ENCODE results near the gene USHBP1.
"Not testable (repeated sequence)": the region's sequence is repeated elsewhere in the genome, so short reads cannot be mapped to it uniquely, and the experiment has no call there.

USHBP1 gene

DNA sequence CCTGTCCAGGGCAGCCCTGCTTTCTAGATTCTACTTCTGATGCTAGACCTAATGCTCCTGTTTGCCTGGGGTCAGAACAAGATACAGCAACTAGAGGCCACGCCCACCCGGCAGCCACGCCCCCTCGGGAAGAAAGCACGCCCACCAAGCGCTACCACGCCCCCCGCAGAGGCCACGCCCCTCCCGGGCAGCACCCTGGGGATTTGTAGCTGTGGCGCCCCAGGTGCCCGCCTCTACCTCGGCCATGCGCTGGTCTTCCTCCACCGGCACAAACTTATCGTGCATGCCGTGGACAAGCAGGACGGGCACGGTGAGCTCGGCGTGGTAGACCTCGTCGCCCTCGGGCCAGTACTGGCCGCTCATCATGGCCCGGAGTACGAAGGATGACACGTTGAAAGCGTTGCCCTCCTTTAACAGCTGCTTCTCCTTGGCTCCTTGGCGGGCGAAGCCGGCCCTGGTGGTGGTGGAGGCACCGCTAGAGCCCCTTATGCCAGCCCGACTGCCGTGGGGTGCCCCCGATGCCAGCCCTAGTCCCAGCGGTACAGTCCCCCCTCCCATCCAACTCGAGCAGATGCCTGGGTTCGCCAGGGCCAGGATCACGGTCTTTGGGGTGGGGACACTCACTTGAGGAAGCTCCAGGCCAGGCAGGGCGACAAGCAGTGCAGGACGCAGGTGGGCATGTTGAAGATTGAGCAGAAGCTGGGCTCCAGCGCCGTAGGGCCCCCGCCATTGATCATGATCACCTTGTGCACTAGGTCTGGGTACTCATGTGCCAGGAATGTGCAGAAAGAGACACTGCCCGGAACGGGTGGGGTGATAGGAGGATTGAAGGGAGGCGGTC is 29.7 kb upstream of the USHBP1 start:
- no peak for DNase-seq (ENCODE audit: low read depth)

DNA sequence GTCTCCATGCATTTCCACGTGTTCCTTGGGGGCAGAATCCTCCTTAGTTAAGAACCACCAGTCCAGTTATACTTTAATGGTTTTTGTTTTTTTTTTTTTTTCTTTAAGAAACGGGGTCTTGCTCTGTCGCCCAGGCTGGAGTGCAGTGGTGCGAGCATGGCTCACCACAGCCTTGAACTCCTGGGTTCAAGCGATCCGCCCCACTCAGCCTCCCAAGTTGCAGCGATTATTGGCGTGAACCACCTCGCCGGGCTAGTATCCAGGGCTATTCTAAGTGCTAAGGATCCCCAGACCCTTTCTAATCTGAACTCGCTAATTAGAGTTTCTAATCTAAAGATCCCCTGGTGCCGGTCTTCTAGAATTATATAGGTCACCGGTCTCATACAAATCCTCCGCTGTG is 29.1 kb upstream of the USHBP1 start:
- no peak for DNase-seq (ENCODE audit: low read depth)

DNA sequence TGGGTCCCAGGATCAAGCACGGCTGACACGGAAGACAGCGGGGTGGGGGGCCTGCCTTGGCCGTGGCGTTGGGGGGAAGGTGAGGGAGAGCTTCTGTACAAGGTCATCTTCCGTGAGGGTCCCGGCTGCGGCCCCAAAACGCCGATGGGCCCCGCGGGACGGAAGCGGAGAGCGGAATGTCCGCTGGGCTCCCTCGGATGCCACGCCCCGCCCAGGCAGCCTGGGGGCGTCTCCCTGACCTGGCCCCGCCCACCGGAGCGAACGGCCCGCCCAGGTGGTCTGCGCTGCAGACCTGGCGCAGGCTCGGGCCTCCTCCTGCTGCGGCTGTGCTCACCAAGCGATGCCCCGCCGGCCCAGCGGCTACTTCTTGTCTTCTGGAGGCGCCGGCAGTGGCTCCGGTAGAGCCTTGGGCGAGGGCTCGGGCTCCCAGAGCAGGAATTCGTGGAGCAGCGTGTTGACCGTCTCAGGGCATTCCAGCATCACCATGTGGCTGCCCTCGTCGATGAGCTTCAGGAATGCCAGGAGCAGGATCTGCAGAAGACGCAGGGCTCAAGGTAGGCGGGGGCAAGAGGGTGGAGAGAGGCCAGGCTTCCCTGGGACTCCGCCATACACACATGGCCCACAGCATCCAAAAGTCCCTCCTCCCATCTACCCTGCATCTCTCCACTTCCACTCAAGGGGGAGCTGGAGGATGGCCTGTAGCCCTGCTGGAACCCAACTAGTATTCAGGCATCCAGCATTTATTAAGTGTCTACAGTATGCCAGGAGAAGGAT is 27.9 kb upstream of the USHBP1 start:
- peak; percentile 62 for DNase-seq (ENCODE audit: low read depth)

DNA sequence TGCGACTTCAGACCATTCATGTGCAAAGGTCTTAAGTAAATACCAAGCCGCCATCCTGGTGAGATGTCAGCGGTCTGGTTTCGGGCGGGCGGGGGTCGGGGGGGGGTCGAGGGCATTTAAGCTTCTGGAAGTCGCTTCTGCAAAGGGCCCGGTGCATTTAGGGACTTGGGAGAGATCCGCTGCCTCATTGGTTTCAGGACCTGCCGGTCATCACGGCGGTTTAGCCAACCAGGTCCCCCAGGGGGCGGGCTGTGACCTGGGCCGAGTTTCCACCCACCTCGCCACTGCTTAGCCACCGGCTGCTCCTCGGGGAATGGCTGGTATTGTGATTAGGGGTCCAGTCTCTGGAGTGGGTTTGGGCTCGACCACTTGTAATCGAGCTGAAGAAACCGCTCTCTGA is 24.9 kb upstream of the USHBP1 start:
- no peak for DNase-seq (ENCODE audit: low read depth)

DNA sequence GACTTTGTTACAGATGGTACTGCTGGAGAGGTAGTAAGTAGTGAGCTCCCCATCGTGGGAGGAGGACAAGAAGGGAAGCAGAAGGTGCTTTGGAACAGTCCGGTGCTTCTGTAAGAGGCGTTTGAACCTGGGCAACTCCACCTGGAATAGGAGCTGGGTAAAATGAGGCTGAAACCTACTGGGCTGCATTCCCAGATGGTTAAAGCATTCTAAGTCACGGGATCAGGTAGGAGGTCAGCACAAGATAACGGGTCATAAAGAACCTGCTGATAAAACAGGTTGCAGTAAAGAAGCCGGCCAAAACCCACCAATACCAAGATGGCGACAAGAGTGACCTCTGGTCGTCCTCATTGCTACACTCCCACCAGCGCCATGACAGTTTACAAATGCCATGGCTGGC is 22.2 kb upstream of the USHBP1 start:
- no peak for DNase-seq (ENCODE audit: low read depth)

DNA sequence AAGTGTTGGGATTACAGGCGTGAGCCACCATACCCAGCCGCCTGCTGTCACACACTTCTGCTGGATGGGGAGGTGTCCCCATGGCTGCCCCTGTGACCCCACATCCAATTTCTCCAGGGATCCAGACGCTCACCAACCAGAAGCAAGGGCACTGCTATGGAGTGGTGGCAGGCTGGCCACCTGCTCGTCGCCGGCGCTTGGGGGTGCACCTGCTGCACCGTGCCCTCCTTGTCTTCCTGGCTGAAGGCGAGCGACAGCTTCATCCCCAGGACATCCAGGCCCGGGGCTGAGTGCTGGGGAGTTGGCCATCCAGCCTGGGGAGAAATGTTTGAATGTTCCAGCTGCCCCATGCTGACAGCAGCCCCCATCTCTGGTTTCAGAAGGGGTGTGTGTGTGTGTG is 21.7 kb upstream of the USHBP1 start:
- no peak for DNase-seq (ENCODE audit: low read depth)

DNA sequence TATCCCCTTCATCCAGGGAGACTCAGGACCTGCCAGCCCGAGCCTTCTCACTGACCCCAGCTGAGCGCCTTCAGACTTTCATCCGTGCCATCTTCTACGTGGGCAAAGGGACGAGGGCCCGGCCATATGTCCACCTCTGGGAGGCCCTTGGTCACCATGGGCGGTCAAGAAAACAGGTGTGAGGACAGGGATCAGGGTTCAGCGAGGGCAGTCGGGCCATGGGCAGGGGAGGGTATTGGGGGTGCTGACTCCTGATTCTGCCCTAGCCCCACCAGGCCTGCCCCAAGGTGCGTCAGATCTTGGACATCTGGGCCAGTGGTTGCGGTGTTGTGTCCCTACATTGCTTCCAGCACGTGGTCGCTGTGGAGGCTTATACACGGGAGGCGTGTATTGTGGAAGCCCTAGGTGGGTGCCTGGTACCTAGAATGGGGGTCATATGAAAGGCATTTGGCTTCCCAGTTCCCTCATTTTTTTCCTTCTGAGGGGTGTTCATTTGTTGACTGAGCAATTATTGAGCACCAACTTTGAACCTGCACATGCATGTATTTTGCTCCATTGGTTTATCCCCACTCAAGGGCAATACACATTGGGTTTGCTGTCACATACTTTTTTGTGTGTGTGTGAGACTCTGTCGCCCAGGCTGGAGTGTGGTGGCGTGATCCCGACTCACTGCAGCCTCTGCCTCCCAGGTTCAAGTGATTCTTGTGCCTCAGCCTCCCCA is 21.0 kb upstream of the USHBP1 start:
- DNase-seq (ENCODE audit: low read depth) = no peak

DNA sequence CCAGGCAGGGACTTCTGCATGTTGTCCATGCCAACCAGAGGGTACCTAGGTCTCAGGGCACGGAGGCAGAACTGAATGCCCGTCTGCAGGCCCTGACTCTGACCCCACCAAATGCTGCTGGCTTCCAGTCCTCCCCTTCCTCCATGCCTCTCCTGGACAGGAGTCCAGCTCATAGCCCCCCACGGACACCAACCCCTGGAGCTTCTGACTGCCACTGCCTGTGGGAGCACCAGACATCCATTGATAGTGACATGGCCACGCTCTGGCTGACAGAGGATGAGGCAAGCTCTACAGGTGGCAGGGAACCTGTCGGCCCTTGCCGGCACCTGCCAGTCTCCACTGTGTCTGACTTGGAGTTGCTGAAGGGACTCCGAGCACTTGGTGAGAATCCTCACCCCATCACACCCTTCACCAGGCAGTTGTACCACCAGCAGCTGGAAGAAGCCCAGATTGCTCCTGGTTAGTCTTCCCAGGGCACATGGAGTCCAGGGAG is 19.0 kb upstream of the USHBP1 start:
- no peak for DNase-seq (ENCODE audit: low read depth)

DNA sequence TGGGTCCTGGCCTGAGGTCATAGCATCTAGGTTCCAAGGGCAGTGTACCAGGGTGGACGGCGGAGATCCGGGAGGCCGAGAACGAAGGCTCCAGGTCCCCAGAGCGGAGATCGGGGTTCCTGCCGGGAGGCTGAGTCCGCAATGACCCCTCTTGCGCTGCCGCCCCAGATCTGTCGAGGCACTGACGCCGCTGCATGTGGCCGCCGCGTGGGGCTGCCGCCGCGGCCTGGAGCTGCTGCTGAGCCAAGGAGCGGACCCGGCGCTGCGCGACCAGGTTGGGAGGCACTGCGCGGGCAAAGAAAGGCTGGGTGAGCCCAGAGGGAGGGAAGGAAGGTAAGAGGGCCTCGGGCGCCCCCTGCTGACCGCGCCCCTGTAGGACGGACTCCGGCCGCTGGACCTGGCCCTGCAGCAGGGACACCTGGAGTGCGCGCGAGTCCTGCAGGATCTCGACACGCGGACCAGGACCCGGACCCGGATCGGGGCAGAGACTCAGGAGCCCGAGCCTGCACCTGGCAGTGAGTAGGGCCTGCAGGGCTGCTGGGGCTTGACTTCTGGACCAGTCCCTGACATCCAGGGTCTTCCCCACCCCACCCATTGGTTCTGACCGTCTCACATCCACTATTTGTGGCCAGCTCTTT is 18.1 kb upstream of the USHBP1 start:
- DNase-seq (ENCODE audit: low read depth) = peak; percentile 60

DNA sequence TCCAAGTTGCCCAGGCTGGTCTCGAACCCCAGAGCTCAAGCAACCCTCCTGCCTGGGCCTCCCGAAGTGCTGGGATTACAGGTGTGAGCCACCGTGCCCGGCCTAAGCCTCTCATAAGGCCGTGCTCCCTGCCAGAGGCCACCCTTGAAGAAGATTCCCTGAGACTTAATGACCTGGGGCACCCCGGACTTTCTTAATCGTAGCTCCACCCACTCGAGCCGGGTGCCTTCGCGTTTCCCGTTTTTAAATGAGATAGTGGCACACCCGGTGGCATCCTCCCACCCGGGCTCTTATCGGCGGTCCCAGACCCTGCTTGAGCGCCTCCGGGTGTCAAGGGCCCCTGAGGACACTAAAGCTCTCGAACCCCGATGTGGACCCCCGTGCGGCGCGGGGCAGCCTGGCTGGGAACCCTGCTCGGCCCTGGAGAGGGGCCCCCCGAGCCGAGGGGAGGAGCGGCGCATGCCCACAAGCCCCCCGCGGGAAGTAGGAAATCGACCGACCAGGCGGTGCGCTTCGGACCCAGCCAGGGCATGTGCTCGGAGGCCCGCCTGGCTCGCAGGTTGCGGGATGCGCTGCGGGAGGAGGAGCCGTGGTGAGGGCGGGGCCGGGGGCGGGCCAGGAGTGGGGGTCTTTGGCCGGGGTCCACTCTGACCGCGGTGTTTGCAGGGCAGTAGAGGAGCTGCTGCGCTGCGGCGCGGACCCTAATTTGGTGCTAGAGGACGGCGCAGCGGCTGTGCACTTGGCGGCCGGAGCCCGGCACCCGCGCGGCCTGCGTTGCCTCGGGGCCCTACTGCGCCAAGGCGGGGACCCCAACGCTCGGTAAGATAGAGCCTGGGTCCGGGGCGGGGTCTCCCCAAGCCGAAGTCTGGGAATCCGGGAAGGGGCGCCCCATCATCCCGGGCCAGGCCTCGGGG is 17.1 kb upstream of the USHBP1 start, which contains the start of gene ANKLE1:
ANKLE1 (plus strand) TSS at position 511 of the 914 bp plus-strand sequence; CDS start at position 531, 20 bp downstream.
- DNase-seq (ENCODE audit: low read depth) = no peak

DNA sequence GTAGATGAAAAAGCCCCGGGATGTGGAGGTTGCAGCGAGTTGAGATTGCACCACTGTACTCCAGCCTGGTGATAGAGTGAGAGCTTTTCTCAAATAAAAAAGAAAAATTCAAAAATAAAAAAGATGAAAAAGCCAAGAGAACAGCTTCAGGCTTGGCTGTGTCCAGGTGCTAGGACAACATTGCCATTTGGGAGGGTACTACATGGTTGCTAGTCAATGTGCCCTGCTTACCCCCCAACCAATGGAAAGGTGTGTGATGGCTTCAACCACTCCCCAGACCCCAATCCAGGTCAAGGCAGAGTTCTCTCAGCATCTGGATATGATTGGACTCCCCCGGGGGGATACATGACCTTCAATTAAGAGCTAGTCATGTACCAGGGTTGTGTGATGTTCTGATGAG is 14.9 kb upstream of the USHBP1 start:
- DNase-seq (ENCODE audit: low read depth) = no peak

DNA sequence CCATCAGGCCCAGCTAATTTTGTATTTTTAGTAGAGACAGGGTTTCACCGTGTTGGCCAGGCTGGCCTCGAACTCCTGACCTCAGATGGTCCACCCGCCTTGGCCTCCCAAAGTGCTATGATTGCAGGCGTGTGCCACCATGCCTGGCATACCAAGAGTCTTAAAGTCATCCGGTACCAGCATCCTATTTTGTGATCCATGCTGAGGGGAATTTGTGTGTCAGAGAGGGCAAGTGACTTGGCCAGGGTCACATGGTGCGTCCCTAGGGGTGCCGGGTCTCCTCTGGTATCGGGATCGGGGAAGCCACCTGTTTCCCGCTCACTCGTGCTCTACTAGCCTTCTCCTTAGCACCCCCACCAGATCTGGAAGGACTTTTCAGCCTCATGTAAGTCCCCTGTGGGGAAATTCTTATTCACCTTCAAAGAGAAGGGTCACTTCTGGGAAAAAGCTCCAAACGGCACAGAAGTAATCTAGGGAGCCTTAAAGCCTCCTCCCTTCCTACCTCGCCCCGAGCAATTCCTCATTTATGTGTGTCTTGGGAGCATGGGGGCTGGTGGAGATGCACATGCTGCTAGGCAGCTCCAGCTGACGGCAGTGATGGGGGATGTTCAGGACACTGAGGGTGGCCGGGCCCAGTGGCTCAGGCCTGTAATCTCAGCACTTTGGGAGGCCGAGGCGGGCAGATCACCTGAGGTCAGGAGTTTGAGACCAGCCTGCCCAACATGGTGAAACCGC is 11.1 kb upstream of the USHBP1 start:
- no peak for DNase-seq (ENCODE audit: low read depth)

DNA sequence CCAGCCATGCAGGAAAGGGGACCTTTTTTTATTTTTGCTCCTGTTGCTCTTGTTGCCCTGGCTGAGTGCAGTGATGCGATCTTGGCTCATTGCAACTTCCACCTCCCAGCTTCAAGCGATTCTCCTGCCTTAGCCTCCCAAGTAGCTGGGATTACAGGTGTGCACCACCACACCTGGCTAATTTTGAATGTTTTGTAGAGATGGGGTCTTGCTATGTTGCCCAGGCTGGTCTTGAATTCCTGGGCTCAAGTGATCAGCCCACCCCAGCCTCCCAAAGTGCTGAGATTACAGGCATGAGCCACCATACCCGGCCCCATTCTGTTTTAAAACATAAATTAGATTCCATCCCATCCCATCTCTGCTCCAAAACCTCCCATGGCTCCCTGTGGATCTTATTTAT is 10.3 kb upstream of the USHBP1 start:
- DNase-seq (ENCODE audit: low read depth) = not testable (repeated sequence)

DNA sequence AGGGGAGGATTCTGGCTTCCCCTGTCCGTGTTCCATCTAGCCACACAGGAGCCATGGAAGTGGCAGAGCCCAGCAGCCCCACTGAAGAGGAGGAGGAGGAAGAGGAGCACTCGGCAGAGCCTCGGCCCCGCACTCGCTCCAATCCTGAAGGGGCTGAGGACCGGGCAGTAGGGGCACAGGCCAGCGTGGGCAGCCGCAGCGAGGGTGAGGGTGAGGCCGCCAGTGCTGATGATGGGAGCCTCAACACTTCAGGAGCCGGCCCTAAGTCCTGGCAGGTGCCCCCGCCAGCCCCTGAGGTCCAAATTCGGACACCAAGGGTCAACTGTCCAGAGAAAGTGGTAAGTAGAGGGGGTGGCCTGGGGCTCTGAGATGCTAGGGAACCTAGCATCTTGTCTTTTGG is 4.2 kb upstream of the USHBP1 start:
- DNase-seq (ENCODE audit: low read depth) = no peak

DNA sequence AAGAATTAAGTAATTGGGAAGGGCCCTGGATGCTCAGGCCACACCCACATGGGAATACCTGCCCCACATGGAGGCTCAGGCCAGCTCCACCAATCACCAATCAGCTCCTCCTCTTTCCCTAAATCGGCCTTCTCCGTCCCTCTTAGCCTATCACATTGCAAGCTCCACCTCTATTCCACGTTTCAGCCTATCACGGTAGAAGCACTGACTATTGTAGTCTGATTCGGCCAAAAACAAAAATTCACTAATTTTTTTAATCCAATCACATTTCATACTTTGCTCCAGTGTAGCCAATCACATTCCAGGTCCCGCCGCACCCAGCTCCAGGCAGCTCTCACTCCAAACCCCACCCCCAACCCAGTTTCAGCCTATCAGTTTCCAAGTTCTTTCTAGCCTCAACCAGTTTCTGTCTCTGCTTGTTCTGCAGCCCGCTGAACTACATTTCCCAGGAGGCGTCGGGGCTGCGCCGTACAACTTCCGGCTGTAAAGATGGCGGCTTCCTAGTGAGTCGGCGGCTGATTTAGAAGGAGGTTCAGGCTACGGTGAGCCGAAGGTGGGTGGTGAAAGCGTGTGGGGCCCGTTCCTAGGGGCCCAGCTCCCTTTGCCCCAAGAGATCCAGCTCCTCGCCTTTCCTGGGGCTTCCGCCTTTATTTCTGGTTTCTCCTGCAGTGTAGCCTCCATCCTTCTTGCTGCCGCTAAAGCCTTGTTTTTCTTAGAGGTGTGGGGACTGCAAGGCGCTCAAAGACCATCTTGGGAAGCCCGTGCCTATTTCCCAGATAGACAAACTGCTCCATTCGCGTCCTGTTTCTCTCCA is 2.6 kb upstream of the USHBP1 start, which contains the start of gene BABAM1:
BABAM1 (plus strand) TSS at position 469 of the 814 bp plus-strand sequence. CDS start 1,364 bp downstream, outside the sequence.
- DNase-seq (ENCODE audit: low read depth) = peak; percentile 86

DNA sequence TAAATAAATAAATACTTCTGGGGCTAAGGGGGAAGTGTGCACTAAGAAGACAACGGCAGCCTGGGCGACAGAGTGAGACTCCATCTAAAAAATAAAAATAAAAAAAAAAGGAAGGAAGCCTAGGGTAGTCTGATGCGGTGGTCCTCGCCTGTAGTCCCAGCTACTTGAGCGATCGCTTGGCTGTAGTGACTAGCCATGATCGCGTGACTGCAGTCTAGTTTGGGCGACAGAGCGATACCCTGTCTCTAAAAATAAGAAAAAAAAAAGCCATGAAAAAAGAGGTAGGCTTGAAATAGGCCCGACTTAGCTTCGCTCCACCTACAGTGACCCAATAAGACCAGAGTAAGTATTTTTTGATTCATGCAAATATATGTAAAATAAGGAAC is 2.0 kb upstream of the USHBP1 start:
- DNase-seq (ENCODE audit: low read depth) = no peak

DNA sequence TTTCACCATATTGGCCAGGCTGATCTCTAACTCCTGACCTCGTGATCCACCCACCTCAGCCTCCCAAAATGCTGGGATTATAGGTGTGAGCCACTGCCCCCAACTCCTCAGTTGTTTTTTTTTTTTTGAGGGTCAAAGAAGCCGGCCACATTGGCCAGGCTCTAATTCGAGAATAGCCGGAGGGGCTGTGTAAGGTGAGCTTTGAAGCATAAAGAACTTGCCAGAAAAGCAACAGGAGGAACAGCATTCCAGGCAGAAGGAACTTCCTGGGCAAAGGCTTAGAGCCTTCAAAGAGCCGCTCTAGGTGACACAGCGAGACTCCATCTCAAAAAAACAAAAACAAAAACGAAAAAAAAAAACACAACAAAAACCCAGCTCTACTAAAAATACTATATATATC is 1.5 kb upstream of the USHBP1 start:
- DNase-seq (ENCODE audit: low read depth) = no peak

DNA sequence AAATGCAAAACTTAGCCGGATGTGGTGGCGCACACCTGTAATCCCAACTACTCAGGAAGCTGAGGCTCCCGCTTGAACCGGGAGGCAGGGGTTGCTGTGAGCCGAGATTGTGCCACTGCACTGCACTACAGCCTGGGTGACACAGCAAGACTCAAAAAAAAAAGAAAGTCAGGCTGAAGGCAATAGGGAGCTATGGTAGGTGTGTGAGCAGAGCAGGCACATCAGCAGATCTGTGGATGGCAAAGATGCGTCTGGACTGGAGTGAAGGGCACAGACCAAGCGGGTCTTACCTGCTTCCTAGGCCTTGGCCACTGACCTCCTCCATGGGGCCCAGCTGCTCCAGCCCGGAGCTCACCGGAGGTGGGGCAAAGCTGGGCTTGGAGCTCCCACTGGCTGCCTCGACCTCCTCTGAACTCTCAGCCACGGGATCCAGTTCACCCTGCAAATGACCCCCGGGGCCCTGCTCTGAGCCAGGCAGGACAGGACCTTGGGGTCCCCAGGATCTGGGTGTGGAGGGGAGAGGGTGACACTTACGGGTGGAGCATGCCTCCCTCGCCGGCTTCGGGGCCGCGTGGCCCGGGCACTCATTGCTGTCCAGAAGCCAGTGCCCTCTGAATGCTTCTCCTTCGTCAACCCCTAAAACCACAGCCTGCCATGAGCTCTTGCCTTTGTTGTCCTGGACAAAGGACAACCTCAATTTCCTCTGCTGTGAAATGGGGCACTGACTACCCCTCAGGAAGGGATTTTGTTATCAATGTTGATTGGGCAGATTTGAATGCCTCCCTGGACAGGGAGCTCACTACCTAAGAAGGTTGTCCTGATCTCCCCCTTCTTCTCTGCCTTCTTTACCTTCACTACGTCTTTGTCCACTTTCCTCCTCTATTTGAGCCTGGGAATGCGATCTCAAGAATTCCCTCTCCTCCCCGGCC is 569 bp downstream of the USHBP1 start:
- DNase-seq (ENCODE audit: low read depth) = no peak
